GM21447 (cell line): ENCODE results near the gene FREM2.

ENCODE experiments used
- ATAC-seq: cut with Tn5 transposase; IDR thresholded peaks from one replicate; pipeline ENCODE4 v1.9.1; 2021; ENCODE audit not compliant: unreplicated experiment

Gene FREM2, protein sequence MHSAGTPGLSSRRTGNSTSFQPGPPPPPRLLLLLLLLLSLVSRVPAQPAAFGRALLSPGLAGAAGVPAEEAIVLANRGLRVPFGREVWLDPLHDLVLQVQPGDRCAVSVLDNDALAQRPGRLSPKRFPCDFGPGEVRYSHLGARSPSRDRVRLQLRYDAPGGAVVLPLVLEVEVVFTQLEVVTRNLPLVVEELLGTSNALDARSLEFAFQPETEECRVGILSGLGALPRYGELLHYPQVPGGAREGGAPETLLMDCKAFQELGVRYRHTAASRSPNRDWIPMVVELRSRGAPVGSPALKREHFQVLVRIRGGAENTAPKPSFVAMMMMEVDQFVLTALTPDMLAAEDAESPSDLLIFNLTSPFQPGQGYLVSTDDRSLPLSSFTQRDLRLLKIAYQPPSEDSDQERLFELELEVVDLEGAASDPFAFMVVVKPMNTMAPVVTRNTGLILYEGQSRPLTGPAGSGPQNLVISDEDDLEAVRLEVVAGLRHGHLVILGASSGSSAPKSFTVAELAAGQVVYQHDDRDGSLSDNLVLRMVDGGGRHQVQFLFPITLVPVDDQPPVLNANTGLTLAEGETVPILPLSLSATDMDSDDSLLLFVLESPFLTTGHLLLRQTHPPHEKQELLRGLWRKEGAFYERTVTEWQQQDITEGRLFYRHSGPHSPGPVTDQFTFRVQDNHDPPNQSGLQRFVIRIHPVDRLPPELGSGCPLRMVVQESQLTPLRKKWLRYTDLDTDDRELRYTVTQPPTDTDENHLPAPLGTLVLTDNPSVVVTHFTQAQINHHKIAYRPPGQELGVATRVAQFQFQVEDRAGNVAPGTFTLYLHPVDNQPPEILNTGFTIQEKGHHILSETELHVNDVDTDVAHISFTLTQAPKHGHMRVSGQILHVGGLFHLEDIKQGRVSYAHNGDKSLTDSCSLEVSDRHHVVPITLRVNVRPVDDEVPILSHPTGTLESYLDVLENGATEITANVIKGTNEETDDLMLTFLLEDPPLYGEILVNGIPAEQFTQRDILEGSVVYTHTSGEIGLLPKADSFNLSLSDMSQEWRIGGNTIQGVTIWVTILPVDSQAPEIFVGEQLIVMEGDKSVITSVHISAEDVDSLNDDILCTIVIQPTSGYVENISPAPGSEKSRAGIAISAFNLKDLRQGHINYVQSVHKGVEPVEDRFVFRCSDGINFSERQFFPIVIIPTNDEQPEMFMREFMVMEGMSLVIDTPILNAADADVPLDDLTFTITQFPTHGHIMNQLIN (N-terminal part only)

DNA sequence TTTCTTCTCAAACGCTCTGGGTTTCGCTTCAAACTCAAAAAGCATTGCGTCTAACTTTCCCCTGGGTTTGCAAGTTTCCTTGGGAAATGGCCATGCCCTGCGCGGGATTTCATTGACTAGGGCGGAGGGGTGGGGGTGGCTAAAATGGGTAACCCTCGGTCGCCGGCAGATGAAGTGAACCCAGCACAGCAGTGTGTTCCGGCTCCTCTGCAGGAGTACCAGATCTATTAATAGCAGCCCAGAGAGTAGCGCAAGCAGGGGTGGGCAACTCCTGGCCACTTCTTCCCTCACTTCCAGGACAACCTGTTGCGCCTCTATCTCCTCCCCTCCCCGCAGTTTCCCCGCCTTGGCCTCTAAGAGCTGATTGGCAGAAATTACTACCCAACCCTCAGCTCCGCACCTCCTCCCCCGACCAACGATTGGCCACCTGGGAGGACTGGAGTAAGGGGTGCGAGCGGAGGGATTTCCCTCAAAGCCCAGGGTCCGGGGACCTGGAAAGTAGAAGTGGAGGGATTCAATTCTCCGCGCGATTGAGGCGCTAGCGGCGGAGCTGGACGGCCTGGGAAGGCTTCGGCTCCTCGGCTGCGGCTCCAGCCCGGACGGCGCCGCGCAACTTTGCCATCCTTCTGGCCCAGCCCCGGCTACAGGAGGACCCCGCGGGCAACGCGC is at the start of gene FREM2:
Gene FREM2 (plus strand): TSS at position 501 of the 669 bp plus-strand sequence. CDS start 268 bp downstream, outside the sequence.
- no peak for ATAC-seq

DNA sequence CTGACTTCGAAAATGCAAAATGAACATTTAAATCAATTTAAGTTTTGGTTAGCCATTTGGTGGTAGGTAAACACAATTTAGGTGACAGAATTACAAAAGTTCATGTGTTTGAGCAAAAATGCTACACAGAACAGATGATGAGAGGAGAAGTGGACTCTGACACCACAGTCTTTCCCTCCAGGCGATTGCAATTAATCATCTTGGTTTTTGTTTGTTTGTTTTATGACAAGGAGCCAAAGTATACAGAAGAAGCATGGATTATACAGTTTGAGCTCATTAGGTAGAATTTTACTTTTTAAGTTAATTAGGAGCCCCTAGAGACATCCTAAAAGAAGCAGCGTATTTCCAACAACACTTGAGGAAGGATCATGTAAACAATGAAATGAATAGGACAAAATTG is 49.3 kb upstream of the FREM2 start:
- no peak for ATAC-seq

DNA sequence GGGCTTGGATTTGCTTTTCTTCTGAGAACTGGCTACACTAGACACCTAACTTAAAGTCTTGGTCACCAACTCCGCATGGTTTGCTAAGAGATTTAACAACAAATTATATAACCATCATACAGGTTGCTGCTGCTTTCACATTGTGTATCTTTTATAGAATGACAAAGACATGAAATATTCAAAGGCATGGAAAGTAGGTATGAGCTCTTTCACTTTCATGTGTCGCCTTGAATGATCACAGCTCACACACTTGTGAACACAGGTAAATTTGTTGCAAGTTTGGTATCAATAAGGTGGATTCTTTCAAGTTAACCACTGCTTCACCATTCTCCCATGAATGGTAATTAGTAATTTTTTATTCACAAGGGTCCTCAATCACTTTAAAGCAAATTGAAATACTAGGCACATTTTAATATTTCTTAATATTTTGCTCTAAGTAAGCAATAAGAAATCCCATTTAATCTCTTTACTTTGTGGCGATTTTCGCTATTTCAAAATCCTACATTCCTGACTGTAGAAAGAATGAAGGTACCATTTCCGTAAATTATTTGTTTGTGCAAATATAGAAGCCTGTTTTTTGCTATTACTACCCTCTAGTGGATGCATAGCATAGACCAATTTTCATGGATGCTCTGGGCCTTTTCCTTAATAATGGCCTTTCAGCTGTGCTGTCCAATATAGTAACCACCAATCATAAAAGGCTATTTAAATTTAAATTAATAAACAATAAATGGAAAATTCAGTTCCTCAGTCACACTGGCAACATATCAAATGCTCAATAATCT is 45.5 kb upstream of the FREM2 start:
- ATAC-seq, result no peak

DNA sequence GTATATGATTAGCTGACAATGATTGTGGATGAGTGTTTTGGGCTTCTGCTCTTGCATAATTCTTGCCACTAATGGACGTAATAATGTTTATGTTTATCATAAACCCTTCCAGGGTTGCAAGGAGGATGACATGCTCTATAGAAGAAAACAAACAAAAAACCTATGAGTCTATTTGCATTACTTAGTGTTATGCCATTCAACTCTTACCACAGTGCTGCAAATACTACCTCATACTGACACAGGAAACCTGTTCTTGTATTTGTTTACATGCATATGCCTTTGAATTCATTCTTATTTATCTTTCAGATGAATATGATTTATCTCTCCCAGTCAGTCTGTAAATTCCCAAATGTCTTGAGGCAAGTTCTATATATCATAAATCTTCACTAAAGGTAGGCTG is 39.6 kb upstream of the FREM2 start:
- no peak for ATAC-seq

DNA sequence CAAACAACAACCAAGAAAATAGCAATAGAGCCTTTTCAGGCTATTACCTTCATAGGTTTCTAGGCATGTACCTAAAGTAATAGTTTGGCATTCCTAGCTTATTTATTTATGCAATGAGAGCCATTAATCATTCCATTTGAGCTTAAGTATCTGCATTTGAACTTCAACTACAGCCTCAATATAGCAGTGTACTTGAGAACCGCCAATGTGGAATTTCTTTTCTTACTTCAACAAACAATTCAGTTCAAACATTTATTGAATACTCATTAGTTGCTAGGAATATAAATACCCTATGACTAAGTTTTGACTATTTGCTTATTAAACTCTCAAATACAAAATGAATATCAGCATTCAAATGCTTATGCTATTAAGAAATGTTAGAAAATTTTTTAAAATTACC is 38.0 kb upstream of the FREM2 start:
- no peak for ATAC-seq

DNA sequence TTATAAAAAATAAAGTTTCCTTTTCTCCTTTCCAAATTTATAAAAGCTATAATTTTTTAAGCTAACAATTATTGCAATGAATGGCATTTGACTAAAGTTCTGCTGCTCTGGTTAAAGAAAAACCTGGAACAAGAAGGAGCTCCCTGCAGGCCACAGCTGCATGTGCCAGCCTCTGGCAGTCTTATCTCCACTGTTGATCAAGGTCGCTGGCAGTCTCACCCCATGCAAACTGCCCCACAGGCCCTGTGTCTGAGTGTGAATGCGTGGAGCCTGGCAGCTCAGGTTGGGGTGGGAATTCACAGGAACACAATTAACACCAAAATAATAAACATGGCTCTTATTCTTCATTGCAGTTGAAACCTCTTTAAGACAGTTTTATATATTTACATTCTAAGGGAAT is 30.2 kb upstream of the FREM2 start:
- ATAC-seq, result no peak

DNA sequence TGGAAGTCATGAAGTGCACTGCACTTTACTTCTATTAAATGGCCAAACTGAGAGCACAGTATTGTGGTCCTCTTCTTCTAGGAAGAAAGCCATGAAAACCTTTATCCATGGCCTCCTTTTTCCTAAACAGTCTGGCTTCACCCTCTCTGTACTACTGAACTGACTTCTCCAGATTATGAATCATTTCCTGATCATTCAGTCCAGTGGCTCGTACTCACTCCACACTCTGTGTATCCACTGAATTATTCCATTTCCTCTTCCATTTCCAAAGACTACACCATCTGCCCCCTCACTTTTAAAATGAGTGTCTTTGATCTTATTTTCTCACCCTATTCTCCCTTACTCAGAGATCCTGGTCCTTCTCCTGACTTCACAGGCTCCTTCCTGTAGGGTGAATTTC is 29.7 kb upstream of the FREM2 start:
- ATAC-seq, result no peak

DNA sequence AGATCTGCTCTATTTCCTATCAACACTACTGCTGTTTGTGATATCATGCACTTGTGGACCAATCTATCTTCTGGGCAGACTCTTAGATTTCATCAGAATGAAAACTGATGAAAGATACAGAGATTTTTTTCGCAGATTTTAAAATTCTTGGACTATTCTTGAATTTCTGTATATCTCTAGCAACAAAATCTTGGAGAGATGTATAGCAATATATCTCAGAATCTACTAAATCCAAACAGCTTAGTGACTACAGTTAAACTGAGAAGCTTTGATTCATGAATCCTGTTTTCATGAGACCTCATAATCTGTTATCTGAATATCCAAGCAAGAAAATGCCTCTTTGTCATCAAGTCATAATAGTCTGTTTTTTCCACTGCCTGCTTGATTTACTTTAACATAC is 28.0 kb upstream of the FREM2 start:
- no peak for ATAC-seq

DNA sequence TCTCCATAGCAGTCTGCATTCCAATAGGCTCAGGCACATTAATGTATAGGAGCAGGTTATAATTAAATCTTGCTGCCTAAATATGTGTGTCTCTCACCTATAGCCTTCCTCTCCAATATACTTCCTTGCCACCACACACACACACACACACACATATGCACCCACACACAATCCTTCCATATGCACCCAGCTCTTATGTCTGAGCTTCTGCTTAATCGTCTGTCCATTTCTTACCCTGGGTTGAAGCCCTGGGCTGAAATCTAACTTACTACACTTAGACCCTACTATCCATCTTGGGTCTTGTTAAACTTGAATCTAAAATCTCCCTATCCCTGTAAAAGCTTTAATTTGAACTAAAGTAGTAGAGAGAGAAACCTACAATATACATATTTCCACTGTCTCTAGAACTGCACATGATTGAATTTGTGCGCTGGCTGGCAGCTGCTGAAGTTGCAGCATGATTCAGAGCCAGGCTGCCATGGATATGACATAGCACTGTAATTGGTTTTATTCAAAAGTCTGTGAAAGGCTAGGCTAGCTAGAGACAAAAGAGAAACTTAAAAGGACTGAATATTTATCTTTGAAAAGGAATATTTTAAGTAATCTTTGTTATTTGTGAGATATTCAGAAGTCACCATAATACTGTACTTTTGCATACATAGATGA is 25.7 kb upstream of the FREM2 start:
- no peak for ATAC-seq

DNA sequence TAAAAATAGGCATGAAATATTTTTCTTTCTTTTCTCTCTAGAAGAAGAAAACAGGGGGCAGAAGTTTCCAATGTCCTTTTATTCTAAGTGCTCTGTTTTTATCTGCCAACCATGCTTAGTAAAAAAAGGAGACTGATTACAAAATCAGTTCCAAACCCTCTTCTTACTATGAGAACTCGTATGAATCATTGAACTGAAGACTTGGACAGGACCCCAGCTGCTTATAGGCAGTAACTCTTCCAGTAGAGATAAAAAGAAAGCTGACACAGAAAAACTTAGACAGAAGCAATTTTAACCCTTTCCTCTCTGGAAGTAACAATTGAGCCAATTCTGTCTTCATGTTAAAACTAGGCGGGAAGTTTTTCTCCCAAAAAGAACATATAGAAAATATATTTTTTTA is 24.5 kb upstream of the FREM2 start:
- no peak for ATAC-seq

DNA sequence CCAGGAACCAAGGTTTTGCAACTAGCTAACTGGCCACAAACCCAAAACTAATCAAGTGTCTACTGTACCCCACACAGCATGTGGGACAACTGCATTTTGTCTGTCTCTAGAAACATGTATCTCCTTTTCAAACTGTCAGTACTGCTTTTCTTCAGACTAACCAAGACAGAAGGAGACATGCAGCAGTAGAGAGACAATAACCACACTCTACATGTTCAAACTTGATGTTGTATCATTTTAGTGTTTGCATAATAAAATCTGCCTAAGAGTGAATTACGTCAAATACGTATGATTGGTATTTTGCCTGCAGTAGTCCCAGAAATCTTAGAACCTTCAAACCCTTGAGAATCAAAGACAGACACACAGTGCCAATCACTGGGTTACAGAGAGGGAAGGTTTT is 22.0 kb upstream of the FREM2 start:
- ATAC-seq, result no peak

DNA sequence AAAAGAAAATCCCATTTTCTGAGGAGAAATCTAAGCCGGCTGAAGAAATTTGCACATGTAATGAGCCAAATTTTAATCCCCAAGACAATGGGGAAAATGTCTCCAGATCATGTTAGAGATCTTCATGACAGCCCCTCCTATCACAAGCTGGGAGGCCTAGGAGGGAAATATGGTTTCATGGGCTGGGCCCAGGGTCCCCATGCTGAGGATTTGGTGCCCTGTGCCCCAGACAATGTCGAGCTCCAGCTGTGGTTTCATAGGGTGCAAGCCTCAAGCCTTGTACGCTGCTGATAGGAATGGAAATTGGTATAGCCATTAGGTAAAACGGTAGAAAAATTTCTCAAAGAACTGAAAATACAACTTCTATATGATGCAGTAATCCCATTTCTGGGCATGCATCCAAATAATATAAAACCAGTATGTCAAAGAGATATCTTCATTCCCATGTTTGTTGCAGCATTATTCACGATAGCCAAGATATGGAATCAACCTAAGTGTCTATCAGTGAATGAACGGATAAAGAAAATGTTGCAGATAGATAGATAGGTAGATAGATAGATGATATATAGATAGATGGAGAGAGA is 19.3 kb upstream of the FREM2 start:
- ATAC-seq, result no peak

DNA sequence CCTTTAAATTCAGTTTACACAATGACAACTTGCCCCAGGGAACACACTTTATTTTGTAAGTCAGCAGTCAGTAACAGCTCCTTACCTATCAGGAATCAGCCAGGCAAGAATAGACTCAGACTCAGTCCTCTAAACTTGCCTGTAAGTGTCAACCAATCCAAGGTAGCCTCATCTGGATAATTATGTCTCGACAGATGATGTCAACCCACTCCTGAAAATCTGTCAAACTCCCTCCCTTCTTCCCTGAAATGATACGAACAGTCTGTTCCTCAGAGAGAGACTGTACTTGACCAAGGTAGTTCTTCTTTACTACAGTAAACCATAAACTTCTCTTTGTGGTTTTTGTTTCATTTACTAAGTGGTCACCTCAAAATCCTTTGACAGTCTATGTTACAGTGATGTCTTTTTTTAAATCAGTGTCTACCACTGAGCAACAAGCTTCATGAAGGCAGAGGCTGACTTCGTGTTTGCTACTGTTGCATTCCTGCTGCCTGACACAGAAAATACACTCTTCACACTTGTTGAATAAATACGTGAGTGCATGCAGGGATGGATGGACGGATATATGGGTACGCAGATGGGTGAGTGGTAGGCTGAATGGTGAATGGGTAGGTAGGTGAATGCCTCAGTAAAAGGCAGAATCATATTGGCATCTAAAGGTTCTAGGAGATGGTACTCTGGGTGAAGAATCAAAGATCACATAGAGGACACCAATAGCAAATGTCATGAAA is 17.5 kb upstream of the FREM2 start:
- no peak for ATAC-seq

DNA sequence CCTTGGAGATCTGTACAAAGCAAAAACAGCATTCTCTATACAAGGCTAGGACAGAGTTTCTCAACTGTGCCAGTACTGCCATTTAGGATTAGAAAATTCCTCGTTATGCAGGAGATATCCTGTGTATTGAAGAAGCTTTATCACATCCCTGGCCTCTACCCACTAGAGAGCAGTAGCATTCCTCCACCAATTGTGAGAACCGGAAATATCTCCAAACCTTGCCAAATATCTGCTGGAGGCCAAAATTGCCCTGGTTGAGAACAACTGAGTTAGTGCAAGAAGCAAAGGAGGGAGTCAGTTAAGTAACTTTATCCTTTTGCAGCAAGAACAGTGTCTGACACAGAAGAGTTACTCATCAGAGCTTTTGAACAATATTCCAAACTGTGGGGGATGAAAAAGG is 16.2 kb upstream of the FREM2 start:
- no peak for ATAC-seq

DNA sequence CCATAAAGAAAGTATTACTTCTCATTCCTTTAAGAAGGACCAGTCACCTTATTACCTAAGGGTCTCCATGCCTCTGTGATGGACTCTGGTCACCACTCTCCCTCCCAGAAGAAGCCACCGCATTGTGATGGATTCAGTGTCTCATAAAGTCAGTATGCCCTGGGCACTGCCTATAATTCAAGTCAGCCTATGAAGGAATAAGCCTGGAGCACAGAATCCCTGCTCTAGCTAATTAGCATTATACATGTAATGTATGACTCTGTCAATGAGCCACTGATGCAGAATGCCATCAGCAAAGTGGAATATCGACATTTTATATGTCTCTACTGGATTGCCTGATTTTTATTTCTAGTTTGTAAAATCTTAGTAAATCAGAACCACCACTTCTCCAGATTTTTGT is 14.9 kb upstream of the FREM2 start:
- ATAC-seq, result no peak

DNA sequence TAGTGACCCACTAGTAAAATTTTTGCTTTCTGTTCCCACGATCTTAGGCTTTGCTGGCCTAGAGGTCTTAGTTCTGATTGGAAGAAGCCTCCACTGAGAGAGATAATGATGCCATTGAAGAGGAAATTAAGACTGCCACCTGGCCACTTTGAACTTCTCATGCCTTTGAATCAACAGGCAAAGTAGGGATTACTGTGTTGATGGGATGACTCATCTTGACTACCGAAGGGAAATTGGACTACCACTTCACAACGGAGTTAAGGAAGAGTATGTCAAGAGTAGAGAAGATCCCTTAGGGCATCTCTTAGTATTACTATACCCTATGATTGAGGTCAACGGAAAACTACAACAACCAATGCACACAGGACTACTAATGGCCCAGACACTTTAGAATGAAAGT is 12.7 kb upstream of the FREM2 start:
- ATAC-seq, result no peak

DNA sequence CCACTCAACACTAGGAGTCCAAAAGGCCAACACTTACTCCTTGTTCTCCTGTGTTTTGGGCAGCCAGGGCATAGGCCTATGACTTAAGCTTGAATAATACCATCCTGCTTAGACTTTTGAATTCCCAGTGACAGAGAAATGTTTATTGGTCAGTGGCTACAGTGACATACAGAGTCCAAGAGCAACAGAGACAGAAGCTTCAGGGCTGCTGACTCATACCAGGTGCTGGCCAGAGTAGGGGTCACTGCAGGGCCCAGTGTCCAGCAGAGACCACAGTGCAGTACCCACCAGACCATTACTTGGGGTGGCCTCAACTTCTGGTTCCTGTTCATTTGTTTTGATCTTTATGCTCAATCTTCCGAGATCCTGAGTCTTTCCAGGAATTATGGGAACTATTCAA is 6.0 kb upstream of the FREM2 start:
- no peak for ATAC-seq

DNA sequence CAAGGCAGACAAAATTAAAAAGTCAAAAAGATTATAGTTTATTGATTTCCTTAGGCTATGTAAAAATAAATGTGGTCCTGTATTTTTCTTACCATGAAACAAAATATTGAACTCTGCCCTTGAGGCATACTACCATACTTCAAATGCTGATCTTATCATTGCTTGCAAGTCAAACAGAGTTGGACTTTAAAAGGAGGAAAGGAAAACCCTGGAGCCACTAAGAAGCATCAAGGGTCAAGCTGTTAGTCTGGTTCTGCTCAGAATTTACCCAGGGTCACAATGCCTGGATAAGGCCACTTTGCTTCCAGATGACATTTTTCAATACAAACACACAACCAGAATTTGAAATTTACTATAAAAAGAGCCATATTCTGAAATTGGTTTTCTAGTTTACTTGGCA is 2.2 kb upstream of the FREM2 start:
- ATAC-seq, result no peak

DNA sequence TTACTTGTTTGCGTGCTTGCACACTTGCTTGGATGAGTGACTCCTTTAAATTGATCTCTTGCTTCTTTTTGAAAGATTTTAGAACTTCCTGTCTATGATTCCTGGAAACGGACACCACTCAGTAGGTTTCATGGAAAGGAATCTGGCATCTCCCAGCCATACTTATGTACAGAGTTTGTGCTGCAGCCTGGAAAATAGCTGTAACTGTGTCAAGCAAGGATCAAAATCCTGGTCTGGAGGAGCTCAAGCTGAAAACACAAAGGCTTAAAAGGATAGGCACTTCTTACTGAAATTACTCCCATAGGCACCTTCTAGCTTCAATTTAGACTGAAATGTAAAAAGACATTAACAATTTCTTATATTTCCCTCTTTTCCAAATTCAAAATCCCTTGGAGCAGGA is 1.4 kb upstream of the FREM2 start:
- no peak for ATAC-seq
